Heart left ventricle (tissue), 16 donors: ENCODE measurements around the gene GUCA2B. TPM values are rescaled to one million over a fixed set of nuclear protein-coding genes. Genes with fewer than 3 reads are reported as not detected.

Experiments used
- ATAC-seq, 4 donors: fragments of 200-7000 bp; cut with Tn5 transposase; one replicate each; pipeline ENCODE4 v1.9.1; 2020 to 2022; ENCODE audit warnings: moderate library complexity in 4 of 4, mild to moderate bottlenecking in 3 of 4, moderate number of reproducible peaks in 1 of 4
- DNase-seq, 5 donors: peaks; one replicate each; pipeline ENCODE4 v3.0.0-alpha.2; 2020
- H3K27ac ChIP-seq, 12 donors: fragments of 200-600 bp; sonication (generic) in 4 of 12; one replicate each; pipeline versions ENCODE4 v1.5.0 to v1.8.0; 2016 to 2022; ENCODE audit warnings: mild to moderate bottlenecking in 2 of 12
- H3K27me3 ChIP-seq, 9 donors: fragments of 200-600 bp; sonication (generic) in 2 of 9; one replicate each; pipeline versions ENCODE4 v1.5.1 to v1.8.0; 2016 to 2022; ENCODE audit warnings: mild to moderate bottlenecking in 3 of 9
- H3K36me3 ChIP-seq, 9 donors: fragments of 200-600 bp; sonication (generic) in 2 of 9; one replicate each; pipeline versions ENCODE4 v1.5.0 to v1.8.0; 2018 to 2022; ENCODE audit warnings: mild to moderate bottlenecking in 2 of 9
- H3K4me1 ChIP-seq, 12 donors: fragments of 200-600 bp; sonication (generic) in 4 of 12; one replicate each; pipeline versions ENCODE4 v1.5.0 to v1.8.0; 2016 to 2022; ENCODE audit warnings: mild to moderate bottlenecking in 3 of 12
- H3K4me3 ChIP-seq, 12 donors: fragments of 200-600 bp; sonication (generic) in 4 of 12; one replicate each; pipeline versions ENCODE4 v1.5.0 to v1.8.0; 2017 to 2022; ENCODE audit warnings: mild to moderate bottlenecking in 9 of 12, moderate library complexity in 4 of 12
- H3K9me3 ChIP-seq, 12 donors: fragments of 200-600 bp; sonication (generic) in 4 of 12; one replicate each; pipeline versions ENCODE4 v1.5.0 to v1.8.0; 2016 to 2022; ENCODE audit warnings: mild to moderate bottlenecking in 1 of 12
- CTCF ChIP-seq, 12 donors: fragments of 200-600 bp; sonication (generic) in 4 of 12; IDR thresholded peaks; one replicate each; pipeline versions ENCODE4 v1.5.0 to v1.8.0; 2018 to 2022; ENCODE audit warnings: antibody characterized with exemption in 12 of 12, mild to moderate bottlenecking in 5 of 12
- POLR2A ChIP-seq, 2 donors: fragments of 450-650 bp; IDR thresholded peaks; one replicate each; pipeline ENCODE4 v1.6.1; 2017; ENCODE audit warnings: antibody characterized with exemption in 2 of 2, mild to moderate bottlenecking in 2 of 2, moderate library complexity in 2 of 2
- WGBS, 4 donors: extraction: QIAGEN DNeasy Blood & Tissue Kit in 2 of 4; methylation state at CpG; one replicate each; pipeline versions ENCODE4 v1.1.5 to v1.1.7; 2013 to 2018; 5-methylcytosine and 5-hydroxymethylcytosine counted together
- intact Hi-C, 10 donors: fragments of 100-400 bp; cut with DNase I; formaldehyde crosslinking; loops; one replicate each; pipeline versions ENCODE4 v1.11.1 to v1.14.2; 2022
- polyA plus RNA-seq, 2 donors: library from polyadenylated mRNA; stranded (reverse); fragments of 200-250 nt; gene quantifications; one replicate each; pipeline ENCODE4 v1.2.3, GENCODE V29; 2013
- total RNA-seq, 9 donors: library from RNA; depleted of rRNA in 2 of 9; stranded (reverse); fragments of >200 nt in 2 of 9; fragmentation: NEBNext Ultra II Directional in 3 of 9; extraction: Animal tissue kit (Norgen Biotek cat#: 25700) in 3 of 9; gene quantifications; one replicate each; pipeline versions ENCODE4 v1.1.0 to v1.2.4, GENCODE V29; 2016 to 2023
- donor health status: ischemic (EF 13 %, LVEDD 7.1; RV severe dilation, severe dysfunction).
- donor health status: healthy with polysubstance abuse.
- donor health status: DM: no; HTN: yes; CAD: no.
- donor health status: DM: no; HTN: no; CAD: no.
- donor health status: ischemic (EF 25% LVEDD 6.9; RV normal size, moderate dysfunction).
- donor health status: ischemic (EF 25% LVEDD 5.7; RV mildly dilated, moderate dysfunction).
- donor health status: healthy.
- donor health status: DM: yes; HTN: yes; CAD: no.
- donor health status: ischemic (EF 35%, LVEDD 5.7; RV mildly dilated, moderate dysfunction).
- donor health status: nonischemic (EF 11% LVEDD 7.7; RV severe dilation, severe dysfunction).
- donor health status: DM: yes; HTN: yes; CAD: no.
- donor health status: PGD.
- donor health status: ischemic (EF 29% LVEDD 5.4; RV normal size, mild dysfunction).
- donor health status: nonischemic (EF 23%, LVEDD 6.1; RV moderate dilation, normal function).

The GUCA2B gene
- total and polyA plus RNA-seq, 11 donors, result not detected

- intact Hi-C loops, result loop anchor here in 1 of 10 donors (10.0 kb wide), 1 partner anchor 71 kb away; no protein-coding TSS in a partner anchor
- H3K27me3 ChIP-seq, result no peaks in the 10 kb centered on the region
- ATAC-seq (no peak), DNase-seq (no peak)
- H3K4me1 ChIP-seq, result no peaks in the 10 kb centered on the region
- peaks cover 0 to 5% (median 0%) of the 10 kb centered on the region in 12 donors for H3K9me3 ChIP-seq
- WGBS, 4 donors, result 1 to 96% (median 89%) methylated on average over 1 of the region's 1 CpG
- no peak overlapping the region for H3K27ac ChIP-seq
- no peak overlapping the region for H3K4me3 ChIP-seq
- TF ChIP-seq POLR2A (IDR thresholded peaks at IDR 0.05) (no peak), CTCF (IDR thresholded peaks at IDR 0.05) (no peak)
- no peaks in the 10 kb centered on the region for H3K36me3 ChIP-seq
These were observed 27.7 kb upstream of the GUCA2B start for GRCh38 chr1:42125552-42125951.

GRCh38 chr1:42127767-42128166 is 25.4 kb upstream of the GUCA2B start:
- Histone ChIP-seq H3K4me1 (no peaks in the 10 kb centered on the region), H3K27me3 (no peaks in the 10 kb centered on the region), H3K36me3 (no peaks in the 10 kb centered on the region), H3K4me3 (no peak overlapping the region), H3K9me3 (peaks cover 0 to under 1% (median 0%) of the 10 kb centered on the region in 12 donors), H3K27ac (no peak overlapping the region)
- 85 to 91% (median 89%) methylated on average over 6 of the region's 6 CpGs for WGBS, 4 donors
- intact Hi-C loops, result loop anchor here in 1 of 10 donors (10.0 kb wide), 1 partner anchor 73 kb away; no protein-coding TSS in a partner anchor
- DNase-seq (no peak), ATAC-seq (no peak)
- TF ChIP-seq CTCF (IDR thresholded peaks at IDR 0.05), result no peak
- TF ChIP-seq POLR2A (IDR thresholded peaks at IDR 0.05), result no peak

- TF ChIP-seq CTCF (IDR thresholded peaks at IDR 0.05), result no peak
- WGBS, 4 donors, result 44 to 75% (median 64%) methylated on average over 2 of the region's 2 CpGs
- H3K27ac ChIP-seq, result no peak overlapping the region
- no peaks in the 10 kb centered on the region for H3K27me3 ChIP-seq
- no peak overlapping the region for H3K4me3 ChIP-seq
- intact Hi-C loops, result loop anchor here in 1 of 10 donors (10.0 kb wide), 1 partner anchor 74 kb away; no protein-coding TSS in a partner anchor
- ATAC-seq, result no peak
- H3K9me3 ChIP-seq, result no peaks in the 10 kb centered on the region
- no peak for DNase-seq
- H3K4me1 ChIP-seq, result no peaks in the 10 kb centered on the region
- H3K36me3 ChIP-seq, result no peaks in the 10 kb centered on the region
These were observed 24.7 kb upstream of the GUCA2B start for GRCh38 chr1:42128499-42128898.

- intact Hi-C loops, result loop anchor here in 1 of 10 donors (10.0 kb wide), 1 partner anchor 74 kb away; no protein-coding TSS in a partner anchor
- no peak overlapping the region for H3K4me3 ChIP-seq
- WGBS, 4 donors, result 71 to 78% (median 74%) methylated on average over 3 of the region's 3 CpGs
- ATAC-seq (no peak), DNase-seq (no peak)
- H3K36me3 ChIP-seq, result no peaks in the 10 kb centered on the region
- no peaks in the 10 kb centered on the region for H3K27me3 ChIP-seq
- no peak overlapping the region for H3K27ac ChIP-seq
- H3K9me3 ChIP-seq, result no peaks in the 10 kb centered on the region
- H3K4me1 ChIP-seq, result no peaks in the 10 kb centered on the region
- TF ChIP-seq CTCF (IDR thresholded peaks at IDR 0.05) (no peak), POLR2A (IDR thresholded peaks at IDR 0.05) (no peak)
These were observed 24.2 kb upstream of the GUCA2B start for GRCh38 chr1:42128964-42129363.
